ENCODE results near the gene GALNT14.

GALNT14 gene

DNA sequence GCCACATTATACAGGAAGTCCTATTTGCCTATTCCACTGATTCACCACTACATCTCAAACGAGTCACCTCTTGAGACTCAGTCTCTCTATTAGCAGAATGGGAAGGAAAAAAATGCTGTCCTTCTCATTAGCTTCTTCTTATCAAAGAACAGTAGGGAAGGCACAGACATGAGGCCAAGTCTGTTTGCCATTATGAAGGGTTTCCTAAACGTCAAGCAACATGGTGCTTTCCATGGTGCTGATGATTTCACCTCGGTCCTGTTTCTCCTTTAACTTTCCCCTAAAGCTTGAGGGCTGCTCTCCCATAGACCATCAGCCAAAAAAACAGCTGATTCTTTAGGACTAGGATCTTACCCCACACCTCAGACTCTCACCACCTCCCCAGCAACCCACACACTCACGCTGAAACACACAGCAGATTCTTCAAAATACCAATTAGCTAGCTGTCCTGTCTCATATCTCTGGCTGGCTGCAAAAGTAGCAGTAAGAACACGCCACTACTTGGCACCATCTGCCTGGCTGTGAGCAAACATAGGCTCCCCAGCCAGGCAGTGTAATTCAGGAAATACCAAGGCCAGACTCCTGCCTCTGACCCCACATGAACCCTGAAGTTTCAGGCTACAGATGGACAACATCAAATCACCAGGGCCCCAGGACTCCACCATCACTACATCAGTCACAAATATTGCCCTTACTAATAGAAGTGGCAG is 30.5 kb downstream of the GALNT14 start:
- H3K27ac ChIP-seq: no peak overlapping the region
- TF ChIP-seq, protein P1, sequence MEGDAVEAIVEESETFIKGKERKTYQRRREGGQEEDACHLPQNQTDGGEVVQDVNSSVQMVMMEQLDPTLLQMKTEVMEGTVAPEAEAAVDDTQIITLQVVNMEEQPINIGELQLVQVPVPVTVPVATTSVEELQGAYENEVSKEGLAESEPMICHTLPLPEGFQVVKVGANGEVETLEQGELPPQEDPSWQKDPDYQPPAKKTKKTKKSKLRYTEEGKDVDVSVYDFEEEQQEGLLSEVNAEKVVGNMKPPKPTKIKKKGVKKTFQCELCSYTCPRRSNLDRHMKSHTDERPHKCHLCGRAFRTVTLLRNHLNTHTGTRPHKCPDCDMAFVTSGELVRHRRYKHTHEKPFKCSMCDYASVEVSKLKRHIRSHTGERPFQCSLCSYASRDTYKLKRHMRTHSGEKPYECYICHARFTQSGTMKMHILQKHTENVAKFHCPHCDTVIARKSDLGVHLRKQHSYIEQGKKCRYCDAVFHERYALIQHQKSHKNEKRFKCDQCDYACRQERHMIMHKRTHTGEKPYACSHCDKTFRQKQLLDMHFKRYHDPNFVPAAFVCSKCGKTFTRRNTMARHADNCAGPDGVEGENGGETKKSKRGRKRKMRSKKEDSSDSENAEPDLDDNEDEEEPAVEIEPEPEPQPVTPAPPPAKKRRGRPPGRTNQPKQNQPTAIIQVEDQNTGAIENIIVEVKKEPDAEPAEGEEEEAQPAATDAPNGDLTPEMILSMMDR (IDR thresholded peaks at IDR 0.05): no peak
- TF ChIP-seq ZFX (IDR thresholded peaks at IDR 0.05; ENCODE audit: borderline replicate concordance): no peak

GRCh38 chr2:31101701-31102100 is 36.5 kb downstream of the GALNT14 start:
- TF ChIP-seq, protein P1 (IDR thresholded peaks at IDR 0.05): no peak

DNA sequence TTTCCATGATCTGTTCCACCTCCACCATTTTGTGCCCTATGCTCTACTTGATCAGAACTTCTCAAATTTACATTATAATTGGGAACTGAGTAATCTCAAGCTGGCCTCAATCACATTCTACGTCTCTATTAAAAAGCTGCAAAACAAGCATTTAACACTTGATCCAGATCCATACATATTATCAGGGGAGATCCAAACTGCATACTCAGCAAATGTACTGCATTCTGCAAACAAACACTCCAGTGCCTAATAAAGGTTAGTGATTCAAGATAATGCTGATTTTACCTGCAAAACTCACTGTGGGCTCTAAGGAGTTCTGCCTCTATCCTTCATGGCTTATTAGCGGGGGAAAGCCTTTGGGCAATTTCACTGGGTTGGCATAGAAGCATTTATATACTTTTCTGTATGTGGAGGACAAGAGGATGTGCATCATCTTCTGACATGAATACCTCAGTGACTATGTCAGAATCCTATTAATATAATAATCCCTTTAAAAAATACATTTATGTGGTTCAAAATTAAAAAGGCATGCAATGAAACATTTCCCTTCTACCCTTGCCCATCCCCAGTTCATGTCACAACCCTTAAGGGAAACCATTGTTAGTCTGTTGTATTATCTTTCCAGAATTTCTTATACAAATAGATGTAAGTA is 40.2 kb downstream of the GALNT14 start:
- TF ChIP-seq, protein P1 (IDR thresholded peaks at IDR 0.05): no peak
- TF ChIP-seq ZFX (IDR thresholded peaks at IDR 0.05; ENCODE audit: borderline replicate concordance): no peak
- H3K27ac ChIP-seq: no peak overlapping the region

More at GRCh38 chr2:31101701-31102100, 36.5 kb downstream of the GALNT14 start:
- H3K27ac ChIP-seq: no peak overlapping the region

GRCh38 chr2:31090188-31090587 is 48.1 kb downstream of the GALNT14 start:
- H3K27ac ChIP-seq: no peak overlapping the region
- no peak for TF ChIP-seq ZFX (IDR thresholded peaks at IDR 0.05; ENCODE audit: borderline replicate concordance)
- TF ChIP-seq, protein P1 (IDR thresholded peaks at IDR 0.05): no peak

DNA sequence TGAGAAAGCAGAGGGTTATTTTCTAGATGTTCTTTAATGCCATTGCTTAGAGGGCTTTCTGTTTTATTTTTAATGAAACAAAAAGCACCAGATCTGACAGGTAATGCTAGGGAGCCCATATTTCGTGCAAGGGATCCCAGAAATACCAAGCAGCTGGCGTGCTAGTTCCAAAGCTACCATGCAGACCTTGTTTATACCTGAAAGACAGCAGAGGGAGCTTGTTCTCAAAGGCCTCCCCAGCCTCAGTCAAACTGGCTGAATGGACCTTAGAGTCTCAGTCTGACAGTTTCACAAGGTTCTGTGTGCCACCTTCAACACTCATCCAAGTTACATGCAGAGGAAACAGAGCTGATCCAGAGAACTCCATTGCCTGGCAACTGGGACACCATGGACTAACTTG is 48.6 kb downstream of the GALNT14 start:
- H3K27ac ChIP-seq: no peak overlapping the region
- TF ChIP-seq, protein P1 (IDR thresholded peaks at IDR 0.05): no peak
- TF ChIP-seq ZFX (IDR thresholded peaks at IDR 0.05; ENCODE audit: borderline replicate concordance): no peak

DNA sequence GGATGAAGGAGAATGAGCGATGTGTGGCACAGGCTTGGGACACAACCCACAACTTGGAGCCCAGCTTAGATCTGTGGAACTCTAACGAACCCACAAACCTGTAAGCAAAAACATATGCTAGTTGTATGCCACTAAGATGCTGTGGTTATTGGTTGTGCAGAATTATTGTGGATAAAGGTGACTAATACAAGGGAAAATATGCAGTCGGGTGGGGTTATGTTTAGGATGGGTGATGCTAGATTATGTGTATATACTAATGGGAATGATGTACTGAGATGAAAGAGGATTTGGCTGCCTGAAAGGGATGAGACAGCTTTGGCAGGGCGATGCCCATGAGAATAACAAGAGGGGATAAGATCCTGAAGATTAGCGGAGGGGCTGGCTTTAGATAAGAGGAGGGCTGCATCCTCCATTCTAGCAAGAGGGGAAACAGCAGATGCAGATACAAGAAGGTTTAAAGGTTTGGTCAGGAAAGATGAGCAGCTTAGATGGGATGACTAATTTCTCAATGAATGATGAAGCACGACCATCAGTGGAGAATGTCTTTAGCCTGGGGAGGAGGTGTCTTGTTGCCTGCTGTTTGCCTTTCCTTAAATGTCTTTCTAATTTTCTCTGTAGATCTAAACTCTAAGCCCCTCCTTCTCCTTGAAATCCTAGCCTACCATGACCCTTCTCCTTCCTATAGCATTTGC is 49.6 kb downstream of the GALNT14 start:
- TF ChIP-seq, protein P1 (IDR thresholded peaks at IDR 0.05): no peak
- TF ChIP-seq ZFX (IDR thresholded peaks at IDR 0.05; ENCODE audit: borderline replicate concordance): no peak
- H3K27ac ChIP-seq: no peak overlapping the region

- H3K27ac ChIP-seq: no peak overlapping the region
- TF ChIP-seq, protein P1 (IDR thresholded peaks at IDR 0.05): no peak
- TF ChIP-seq ZFX (IDR thresholded peaks at IDR 0.05; ENCODE audit: borderline replicate concordance): no peak
These were observed 50.7 kb downstream of the GALNT14 start for GRCh38 chr2:31087491-31087890.

Data from 22Rv1 (cell line).